Measurements from ENCODE around the gene SORBS1. TPM values are rescaled to one million over a fixed set of nuclear protein-coding genes. Genes with fewer than 3 reads are reported as not detected.

Gene SORBS1
- total RNA-seq, 4 donors from 2014 or later = 35.1 to 53.1 (median 43.3) TPM

GRCh38 chr10:95312986-95313495 lies 248.1 kb downstream of the SORBS1 start:
- TF ChIP-seq CTCF (IDR thresholded peaks at IDR 0.05) = no peak
- no peak for TF ChIP-seq POLR2A (IDR thresholded peaks at IDR 0.05)
- DNase-seq (ENCODE audit: low spot score in 2 of 2) = no peak
- intact Hi-C loops (cut with DNase I; ENCODE audit: low total_unique reads) = no loop called here
- H3K4me3 ChIP-seq (ENCODE audit: low read depth, poor library complexity, severe bottlenecking) = no peak overlapping the region
- WGBS, 2 donors = 89 to 100% methylated on average over 1 of the region's 1 CpG

- no peak for TF ChIP-seq POLR2A (IDR thresholded peaks at IDR 0.05)
- no peak for TF ChIP-seq CTCF (IDR thresholded peaks at IDR 0.05)
- H3K4me3 ChIP-seq (ENCODE audit: low read depth, poor library complexity, severe bottlenecking) = no peak overlapping the region
- intact Hi-C loops (cut with DNase I; ENCODE audit: low total_unique reads) = no loop called here
- DNase-seq (ENCODE audit: low spot score in 2 of 2) = no peak
- 80 to 82% methylated on average over 6 of the region's 6 CpGs for WGBS, 2 donors
Measured at GRCh38 chr10:95312257-95312656, 248.9 kb downstream of the SORBS1 start.

- DNase-seq (ENCODE audit: low spot score in 2 of 2) = no peak
- intact Hi-C loops (cut with DNase I; ENCODE audit: low total_unique reads) = no loop called here
- no peak for TF ChIP-seq CTCF (IDR thresholded peaks at IDR 0.05)
- 13 to 16% methylated on average over 1 of the region's 1 CpG for WGBS, 2 donors
- H3K4me3 ChIP-seq (ENCODE audit: low read depth, poor library complexity, severe bottlenecking) = no peak overlapping the region
Measured at GRCh38 chr10:95309958-95310357, 251.2 kb downstream of the SORBS1 start.

- intact Hi-C loops (cut with DNase I; ENCODE audit: low total_unique reads) = no loop called here
- no peak overlapping the region for H3K4me3 ChIP-seq (ENCODE audit: low read depth, poor library complexity, severe bottlenecking)
- 26 to 31% methylated on average over 8 of the region's 8 CpGs for WGBS, 2 donors
- DNase-seq (ENCODE audit: low spot score in 2 of 2) = peak; percentile 77 to 92
- TF ChIP-seq POLR2A (IDR thresholded peaks at IDR 0.05) (no peak), CTCF (IDR thresholded peaks at IDR 0.05) (no peak)
Measured at GRCh38 chr10:95308389-95309302, 252.5 kb downstream of the SORBS1 start.

- DNase-seq (ENCODE audit: low spot score in 2 of 2) = no peak
- H3K4me3 ChIP-seq (ENCODE audit: low read depth, poor library complexity, severe bottlenecking) = no peak overlapping the region
- TF ChIP-seq POLR2A (IDR thresholded peaks at IDR 0.05) = no peak
- TF ChIP-seq CTCF (IDR thresholded peaks at IDR 0.05) = no peak
- WGBS, 2 donors = 63 to 73% methylated on average over 1 of the region's 1 CpG
- intact Hi-C loops (cut with DNase I; ENCODE audit: low total_unique reads) = no loop called here
Measured at GRCh38 chr10:95306851-95307250, 254.3 kb downstream of the SORBS1 start.
